HepG2 (cell line): ENCODE data around the gene WDR37. TPM values are rescaled to one million over a fixed set of nuclear protein-coding genes. Genes with fewer than 3 reads are reported as not detected.

Experiments
- ATAC-seq: fragments of 200-7000 bp; cut with Tn5 transposase; 3 replicates; pipeline ENCODE4 v1.9.1; 2020; ENCODE audit warnings: mild to moderate bottlenecking, moderate library complexity
- BruUV-seq: library from RNA; stranded (reverse); fragments of 400-500 nt; replicated peaks from 2 replicates; lab custom pipeline; 2021; lab: Mats Ljungman, UMichigan
- CTCF ChIA-PET: fragments of 300-600 bp; formaldehyde crosslinking; extraction: SDS; loops from one replicate; lab custom pipeline; 2021; ENCODE audit warnings: low total read pairs, inconsistent platforms, low intra/inter-chr PET ratio; lab: Yijun Ruan, JAX
- POLR2A ChIA-PET: fragments of 350-600 bp; sonication (Branson Sonifier 250); formaldehyde crosslinking; loops from one replicate; lab custom pipeline; 2020; ENCODE audit warnings: antibody characterized with exemption, inconsistent platforms; lab: Yijun Ruan, JAX
- DNase-seq: peaks from one replicate; pipeline ENCODE4 v3.0.0-alpha.2; 2015; ENCODE audit warnings: low spot score
- FAIRE-seq: peaks from 3 replicates; lab custom pipeline; 2011; peaks lifted over from hg19 to GRCh38; lab: Jason Lieb, UNC
- H2AFZ ChIP-seq: one replicate; pipeline ENCODE4 v1.6.1; 2011; ENCODE audit warnings: low read length, inconsistent platforms
- H3K27ac ChIP-seq: fragments of 300-600 bp; 3 replicates; pipeline ENCODE4 v1.8.0; 2011; ENCODE audit warnings: mixed run types, mild to moderate bottlenecking, mixed read lengths, low read length, inconsistent platforms; ENCODE audit not compliant: insufficient read depth; ENCODE audit errors: extremely low read length
- H3K27me3 ChIP-seq, 2 experiments: fragments of 200-600 bp in 1 of 2; 2 replicates in 1 of 2; 3 replicates in 1 of 2; pipeline versions ENCODE4 v1.6.0 to v1.8.0; 2011; ENCODE audit warnings: low read length in 2 of 2, mild to moderate bottlenecking in 2 of 2, moderate library complexity in 2 of 2, inconsistent platforms in 1 of 2; ENCODE audit not compliant: insufficient read depth in 2 of 2, control insufficient read depth in 1 of 2
- H3K36me3 ChIP-seq, 2 experiments: fragments of 200-600 bp in 1 of 2; replicated peaks in 1 of 2; 2 replicates in 1 of 2; 3 replicates in 1 of 2; pipeline versions ENCODE4 v1.5.1 to v1.8.0; 2011; ENCODE audit warnings: low read length in 2 of 2, inconsistent platforms in 1 of 2; ENCODE audit not compliant: insufficient read depth in 2 of 2, control insufficient read depth in 1 of 2
- H3K4me1 ChIP-seq: 2 replicates; pipeline ENCODE4 v1.5.1; 2012; ENCODE audit warnings: low read length, inconsistent platforms; ENCODE audit not compliant: insufficient read depth
- H3K4me2 ChIP-seq: 2 replicates; pipeline ENCODE4 v1.6.0; 2011; ENCODE audit warnings: low read depth, low read length, inconsistent platforms
- H3K4me3 ChIP-seq, 3 experiments: fragments of 200-600 bp in 1 of 3; sonication (generic), shearing (Covaris generic) in 1 of 3; replicated peaks in 1 of 3; 2 replicates each; pipeline ENCODE4 v1.5.1; 2011 to 2016; ENCODE audit warnings: low read length in 3 of 3, inconsistent platforms in 2 of 3, low read depth in 2 of 3, mild to moderate bottlenecking in 2 of 3, control low read depth in 1 of 3, mixed read lengths in 1 of 3; ENCODE audit not compliant: insufficient read depth in 1 of 3
- H3K79me2 ChIP-seq: one replicate; pipeline ENCODE4 v1.6.1; 2011; ENCODE audit warnings: low read length, inconsistent platforms; ENCODE audit not compliant: insufficient read depth
- H3K9ac ChIP-seq: 2 replicates; pipeline ENCODE4 v1.6.0; 2011; ENCODE audit warnings: mild to moderate bottlenecking, low read depth, low read length, inconsistent platforms; ENCODE audit not compliant: insufficient read depth
- H3K9me3 ChIP-seq: 2 replicates; pipeline ENCODE4 v1.5.1; 2012; ENCODE audit warnings: mild to moderate bottlenecking, low read length
- H4K20me1 ChIP-seq: 2 replicates; pipeline ENCODE4 v1.6.0; 2011; ENCODE audit warnings: inconsistent platforms, mild to moderate bottlenecking, low read length, moderate library complexity; ENCODE audit not compliant: insufficient read depth
- BCL6 ChIP-seq: IDR thresholded peaks from 2 replicates; pipeline ENCODE4 v1.6.1; 2016; ENCODE audit warnings: missing genetic modification reagents, missing compliant biosample characterization
- EZH2 ChIP-seq: conservative IDR thresholded peaks from 2 replicates; pipeline ENCODE4 v1.6.1; 2012; ENCODE audit warnings: mild to moderate bottlenecking, low read depth, low read length, moderate library complexity
- JUN ChIP-seq: sonication (generic); formaldehyde crosslinking; IDR thresholded peaks from 2 replicates; pipeline ENCODE4 v1.4.0; 2020; ENCODE audit warnings: mild to moderate bottlenecking, missing genetic modification reagents
- KLF6 ChIP-seq: IDR thresholded peaks from 2 replicates; pipeline ENCODE4 v1.8.0; 2016; ENCODE audit warnings: missing biosample characterization, missing genetic modification reagents
- SMARCC2 ChIP-seq: fragments of 450-650 bp; IDR thresholded peaks from 2 replicates; pipeline ENCODE4 v1.6.1; 2017; ENCODE audit warnings: antibody characterized with exemption, mild to moderate bottlenecking
- TAF15 ChIP-seq: fragments of 200-400 bp; formaldehyde crosslinking; IDR thresholded peaks from one replicate; pipeline ENCODE4 v1.6.1; 2018; ENCODE audit warnings: mild to moderate bottlenecking, low read depth, low read length; ENCODE audit not compliant: poor library complexity, severe bottlenecking
- ZFP37 ChIP-seq: sonication (generic); formaldehyde crosslinking; IDR thresholded peaks from 2 replicates; pipeline ENCODE4 v1.4.0; 2020; ENCODE audit warnings: missing genetic modification reagents, borderline replicate concordance
- ZNF20 ChIP-seq: sonication (generic); formaldehyde crosslinking; IDR thresholded peaks from 2 replicates; pipeline ENCODE4 v1.4.0; 2020; ENCODE audit warnings: mild to moderate bottlenecking, moderate library complexity, missing genetic modification reagents
- ZNF776 ChIP-seq: sonication (generic); formaldehyde crosslinking; IDR thresholded peaks from 2 replicates; pipeline ENCODE4 v1.4.0; 2020; ENCODE audit warnings: mild to moderate bottlenecking, missing genetic modification reagents
- WGBS: methylation state at CpG from one replicate; pipeline ENCODE4 v1.1.6; 2017; ENCODE audit warnings: low lambda C conversion rate; 5-methylcytosine and 5-hydroxymethylcytosine counted together
- in situ Hi-C: cut with HindIII; loops from 2 replicates; pipeline ENCODE4 v1.10.0; 2017; ENCODE audit warnings: low pct_unique_long_range_greater_than_20kb; ENCODE audit not compliant: extremely low pct_ligation_motif_present
- intact Hi-C: fragments of 100-400 bp; cut with micrococcal nuclease; formaldehyde crosslinking; loops from one replicate; pipeline ENCODE4 v1.10.0; 2022; ENCODE audit not compliant: unreplicated experiment
- polyA plus RNA-seq, 8 experiments: library from polyadenylated mRNA; depleted of rRNA in 3 of 8; stranded (reverse) in 7 of 8; unstranded in 1 of 8; fragments of >200 nt; fragmentation: Illumina TruSeq in 4 of 8; extraction: Trizol in 4 of 8; gene quantifications; 2 replicates each; pipeline versions ENCODE4 v1.2.1 to v1.2.3, GENCODE V29; 2011 to 2016; ENCODE audit warnings: low read depth in 4 of 8, missing spikeins in 1 of 8, mixed read lengths in 1 of 8; ENCODE audit not compliant: insufficient read depth in 1 of 8
- total RNA-seq, 5 experiments: library from RNA; depleted of rRNA; stranded (reverse); fragments of >200 nt; fragmentation: Illumina TruSeq; extraction: Trizol; gene quantifications; 2 replicates each; pipeline ENCODE4 v1.2.3, GENCODE V29; 2016; ENCODE audit warnings: low read depth in 1 of 5
- TF ChIP-seq, protein P1 (sequence below): sonication (generic); formaldehyde crosslinking; IDR thresholded peaks from 2 replicates; pipeline ENCODE4 v1.5.1; 2020; ENCODE audit warnings: mild to moderate bottlenecking, missing genetic modification reagents
- TF ChIP-seq, protein P2 (sequence below): sonication (generic); formaldehyde crosslinking; IDR thresholded peaks from 2 replicates; pipeline ENCODE4 v1.4.0; 2020; ENCODE audit warnings: low read depth, mild to moderate bottlenecking, missing genetic modification reagents
- TF ChIP-seq, protein P3 (sequence below): sonication (generic); formaldehyde crosslinking; IDR thresholded peaks from 2 replicates; pipeline ENCODE4 v1.8.0; 2022; ENCODE audit warnings: low read depth, missing genetic modification reagents
- TF ChIP-seq, protein P4 (sequence below): IDR thresholded peaks from 2 replicates; pipeline ENCODE4 v1.6.1; 2012; ENCODE audit warnings: low read length, improper control_type of control experiment
- TF ChIP-seq, protein P5 (sequence below): sonication (generic); formaldehyde crosslinking; IDR thresholded peaks from 2 replicates; pipeline ENCODE4 v1.8.1; 2023; ENCODE audit warnings: mild to moderate bottlenecking, missing genetic modification reagents, borderline replicate concordance

The WDR37 gene
- total and polyA plus RNA-seq, 2 of the 13 experiments (the other 11 are each of a cell fraction or from before 2014, with no cell fraction given): 5.9 to 7.5 TPM

DNA sequence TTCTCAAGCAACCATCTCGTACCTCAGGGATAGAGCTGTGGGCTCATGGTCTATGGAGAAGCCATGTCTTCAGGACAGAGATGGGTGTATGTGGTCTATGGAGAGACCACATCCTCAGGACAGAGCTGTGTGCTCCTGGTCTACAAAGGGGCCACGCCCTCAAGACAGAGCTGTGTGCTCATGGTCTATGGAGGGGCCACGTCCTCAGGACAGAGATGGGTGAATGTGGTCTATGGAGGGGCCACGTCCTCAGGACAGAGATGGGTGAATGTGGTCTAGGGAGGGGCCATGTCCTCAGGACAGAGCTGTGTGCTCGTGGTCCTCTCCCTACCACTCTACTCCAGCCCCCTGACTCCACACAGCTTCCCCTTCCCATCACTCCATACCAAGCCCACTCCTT lies 117.8 kb downstream of the WDR37 start:
- BruUV-seq: no TSS peak
- Histone ChIP-seq H4K20me1 (no peaks in the 10 kb centered on the region), H3K27me3 (peaks cover 22 to 80% of the 10 kb centered on the region in 2 experiments), H3K4me1 (no peaks in the 10 kb centered on the region), H3K27ac (no peak overlapping the region), H3K36me3 (no peaks in the 10 kb centered on the region), H3K79me2 (no peaks in the 10 kb centered on the region), H3K9me3 (no peaks in the 10 kb centered on the region), H2AFZ (no peak overlapping the region), H3K9ac (no peak overlapping the region), H3K4me2 (no peak overlapping the region), H3K4me3 (no peak overlapping the region)
- DNase-seq (no peak), FAIRE-seq (no peak), ATAC-seq (no peak)
- WGBS: 4% methylated on average over 4 of the region's 5 CpGs
- POLR2A ChIA-PET: no interaction called here
- CTCF ChIA-PET: no interaction called here
- intact Hi-C loops (no loop called here), in situ Hi-C loops (no loop called here)
- TF ChIP-seq, protein P1, sequence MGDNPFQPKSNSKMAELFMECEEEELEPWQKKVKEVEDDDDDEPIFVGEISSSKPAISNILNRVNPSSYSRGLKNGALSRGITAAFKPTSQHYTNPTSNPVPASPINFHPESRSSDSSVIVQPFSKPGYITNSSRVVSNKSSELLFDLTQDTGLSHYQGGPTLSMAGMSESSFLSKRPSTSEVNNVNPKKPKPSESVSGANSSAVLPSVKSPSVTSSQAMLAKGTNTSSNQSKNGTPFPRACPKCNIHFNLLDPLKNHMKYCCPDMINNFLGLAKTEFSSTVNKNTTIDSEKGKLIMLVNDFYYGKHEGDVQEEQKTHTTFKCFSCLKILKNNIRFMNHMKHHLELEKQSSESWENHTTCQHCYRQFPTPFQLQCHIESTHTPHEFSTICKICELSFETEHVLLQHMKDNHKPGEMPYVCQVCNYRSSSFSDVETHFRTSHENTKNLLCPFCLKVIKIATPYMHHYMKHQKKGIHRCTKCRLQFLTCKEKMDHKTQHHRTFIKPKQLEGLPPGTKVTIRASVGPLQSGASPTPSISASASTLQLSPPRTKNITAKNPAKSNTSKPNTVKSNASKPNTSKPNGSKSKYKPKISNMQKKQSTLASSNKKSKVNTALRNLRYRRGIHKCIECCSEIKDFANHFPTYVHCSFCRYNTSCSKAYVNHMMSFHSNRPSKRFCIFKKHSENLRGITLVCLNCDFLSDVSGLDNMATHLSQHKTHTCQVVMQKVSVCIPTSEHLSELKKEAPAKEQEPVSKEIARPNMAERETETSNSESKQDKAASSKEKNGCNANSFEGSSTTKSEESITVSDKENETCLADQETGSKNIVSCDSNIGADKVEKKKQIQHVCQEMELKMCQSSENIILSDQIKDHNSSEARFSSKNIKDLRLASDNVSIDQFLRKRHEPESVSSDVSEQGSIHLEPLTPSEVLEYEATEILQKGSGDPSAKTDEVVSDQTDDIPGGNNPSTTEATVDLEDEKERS (CRISPR knock-in tag): no peak
- no peak for TF ChIP-seq SMARCC2
- no peak for TF ChIP-seq EZH2
- TF ChIP-seq, protein P2, sequence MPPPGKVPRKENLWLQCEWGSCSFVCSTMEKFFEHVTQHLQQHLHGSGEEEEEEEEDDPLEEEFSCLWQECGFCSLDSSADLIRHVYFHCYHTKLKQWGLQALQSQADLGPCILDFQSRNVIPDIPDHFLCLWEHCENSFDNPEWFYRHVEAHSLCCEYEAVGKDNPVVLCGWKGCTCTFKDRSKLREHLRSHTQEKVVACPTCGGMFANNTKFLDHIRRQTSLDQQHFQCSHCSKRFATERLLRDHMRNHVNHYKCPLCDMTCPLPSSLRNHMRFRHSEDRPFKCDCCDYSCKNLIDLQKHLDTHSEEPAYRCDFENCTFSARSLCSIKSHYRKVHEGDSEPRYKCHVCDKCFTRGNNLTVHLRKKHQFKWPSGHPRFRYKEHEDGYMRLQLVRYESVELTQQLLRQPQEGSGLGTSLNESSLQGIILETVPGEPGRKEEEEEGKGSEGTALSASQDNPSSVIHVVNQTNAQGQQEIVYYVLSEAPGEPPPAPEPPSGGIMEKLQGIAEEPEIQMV: no peak
- TF ChIP-seq, protein P3, sequence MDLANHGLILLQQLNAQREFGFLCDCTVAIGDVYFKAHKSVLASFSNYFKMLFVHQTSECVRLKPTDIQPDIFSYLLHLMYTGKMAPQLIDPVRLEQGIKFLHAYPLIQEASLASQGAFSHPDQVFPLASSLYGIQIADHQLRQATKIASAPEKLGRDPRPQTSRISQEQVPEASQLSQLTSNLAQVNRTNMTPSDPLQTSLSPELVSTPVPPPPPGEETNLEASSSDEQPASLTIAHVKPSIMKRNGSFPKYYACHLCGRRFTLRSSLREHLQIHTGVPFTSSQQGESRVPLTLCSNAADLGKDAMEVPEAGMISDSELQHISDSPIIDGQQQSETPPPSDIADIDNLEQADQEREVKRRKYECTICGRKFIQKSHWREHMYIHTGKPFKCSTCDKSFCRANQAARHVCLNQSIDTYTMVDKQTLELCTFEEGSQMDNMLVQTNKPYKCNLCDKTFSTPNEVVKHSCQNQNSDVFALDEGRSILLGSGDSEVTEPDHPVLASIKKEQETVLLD (CRISPR knock-in tag): no peak
- TF ChIP-seq, protein P4, sequence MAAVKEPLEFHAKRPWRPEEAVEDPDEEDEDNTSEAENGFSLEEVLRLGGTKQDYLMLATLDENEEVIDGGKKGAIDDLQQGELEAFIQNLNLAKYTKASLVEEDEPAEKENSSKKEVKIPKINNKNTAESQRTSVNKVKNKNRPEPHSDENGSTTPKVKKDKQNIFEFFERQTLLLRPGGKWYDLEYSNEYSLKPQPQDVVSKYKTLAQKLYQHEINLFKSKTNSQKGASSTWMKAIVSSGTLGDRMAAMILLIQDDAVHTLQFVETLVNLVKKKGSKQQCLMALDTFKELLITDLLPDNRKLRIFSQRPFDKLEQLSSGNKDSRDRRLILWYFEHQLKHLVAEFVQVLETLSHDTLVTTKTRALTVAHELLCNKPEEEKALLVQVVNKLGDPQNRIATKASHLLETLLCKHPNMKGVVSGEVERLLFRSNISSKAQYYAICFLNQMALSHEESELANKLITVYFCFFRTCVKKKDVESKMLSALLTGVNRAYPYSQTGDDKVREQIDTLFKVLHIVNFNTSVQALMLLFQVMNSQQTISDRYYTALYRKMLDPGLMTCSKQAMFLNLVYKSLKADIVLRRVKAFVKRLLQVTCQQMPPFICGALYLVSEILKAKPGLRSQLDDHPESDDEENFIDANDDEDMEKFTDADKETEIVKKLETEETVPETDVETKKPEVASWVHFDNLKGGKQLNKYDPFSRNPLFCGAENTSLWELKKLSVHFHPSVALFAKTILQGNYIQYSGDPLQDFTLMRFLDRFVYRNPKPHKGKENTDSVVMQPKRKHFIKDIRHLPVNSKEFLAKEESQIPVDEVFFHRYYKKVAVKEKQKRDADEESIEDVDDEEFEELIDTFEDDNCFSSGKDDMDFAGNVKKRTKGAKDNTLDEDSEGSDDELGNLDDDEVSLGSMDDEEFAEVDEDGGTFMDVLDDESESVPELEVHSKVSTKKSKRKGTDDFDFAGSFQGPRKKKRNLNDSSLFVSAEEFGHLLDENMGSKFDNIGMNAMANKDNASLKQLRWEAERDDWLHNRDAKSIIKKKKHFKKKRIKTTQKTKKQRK: no peak
- TF ChIP-seq JUN: no peak
- TF ChIP-seq, protein P5, sequence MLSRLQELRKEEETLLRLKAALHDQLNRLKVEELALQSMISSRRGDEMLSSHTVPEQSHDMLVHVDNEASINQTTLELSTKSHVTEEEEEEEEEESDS (CRISPR knock-in tag): no peak
- TF ChIP-seq ZNF776 (CRISPR knock-in tag): no peak
- no peak for TF ChIP-seq ZNF20 (CRISPR knock-in tag)
- no peak for TF ChIP-seq TAF15
- TF ChIP-seq KLF6 (CRISPR knock-in tag): no peak
- no peak for TF ChIP-seq ZFP37
- no peak for TF ChIP-seq BCL6 (CRISPR knock-in tag)
